ENCODE results near the gene MTRF1.

Gene MTRF1

GRCh38 chr13:41254902-41255301 lies 8.5 kb downstream of the MTRF1 start:
- H3K27me3 ChIP-seq (replicated peaks; ENCODE audit: control insufficient read depth, insufficient read depth, low read length, poor library complexity, severe bottlenecking) = no peaks in the 10 kb centered on the region
- H3K9me3 ChIP-seq (ENCODE audit: control insufficient read depth, low read length) = no peaks in the 10 kb centered on the region
- no peak overlapping the region for H3K27ac ChIP-seq (ENCODE audit: insufficient read depth, low read length, poor library complexity, severe bottlenecking)
- no peaks in the 10 kb centered on the region for H3K4me1 ChIP-seq (ENCODE audit: control insufficient read depth, insufficient read depth, low read length, poor library complexity, severe bottlenecking)
- peaks cover 30% of the 10 kb centered on the region for H3K36me3 ChIP-seq (ENCODE audit: control insufficient read depth, insufficient read depth, low read length)
- DNase-seq = no peak
- no peak overlapping the region for H3K4me3 ChIP-seq (ENCODE audit: insufficient read depth, low read depth, low read length, poor library complexity, severe bottlenecking)

- H3K4me1 ChIP-seq (ENCODE audit: control insufficient read depth, insufficient read depth, low read length, poor library complexity, severe bottlenecking) = no peaks in the 10 kb centered on the region
- H3K36me3 ChIP-seq (ENCODE audit: control insufficient read depth, insufficient read depth, low read length) = peaks cover 21% of the 10 kb centered on the region
- no peak overlapping the region for H3K4me3 ChIP-seq (ENCODE audit: insufficient read depth, low read depth, low read length, poor library complexity, severe bottlenecking)
- no peak overlapping the region for H3K27ac ChIP-seq (ENCODE audit: insufficient read depth, low read length, poor library complexity, severe bottlenecking)
- no peak for DNase-seq
- no peaks in the 10 kb centered on the region for H3K27me3 ChIP-seq (replicated peaks; ENCODE audit: control insufficient read depth, insufficient read depth, low read length, poor library complexity, severe bottlenecking)
- H3K9me3 ChIP-seq (ENCODE audit: control insufficient read depth, low read length) = no peaks in the 10 kb centered on the region
These were observed 12.4 kb downstream of the MTRF1 start for GRCh38 chr13:41250993-41251392.

GRCh38 chr13:41246969-41247680 lies 16.3 kb downstream of the MTRF1 start:
- no peak overlapping the region for H3K27ac ChIP-seq (ENCODE audit: insufficient read depth, low read length, poor library complexity, severe bottlenecking)
- H3K27me3 ChIP-seq (replicated peaks; ENCODE audit: control insufficient read depth, insufficient read depth, low read length, poor library complexity, severe bottlenecking) = no peaks in the 10 kb centered on the region
- H3K4me3 ChIP-seq (ENCODE audit: insufficient read depth, low read depth, low read length, poor library complexity, severe bottlenecking) = no peak overlapping the region
- no peaks in the 10 kb centered on the region for H3K9me3 ChIP-seq (ENCODE audit: control insufficient read depth, low read length)
- no peaks in the 10 kb centered on the region for H3K4me1 ChIP-seq (ENCODE audit: control insufficient read depth, insufficient read depth, low read length, poor library complexity, severe bottlenecking)
- DNase-seq = no peak
- peaks cover 5% of the 10 kb centered on the region for H3K36me3 ChIP-seq (ENCODE audit: control insufficient read depth, insufficient read depth, low read length)

- no peak for DNase-seq
- no peaks in the 10 kb centered on the region for H3K9me3 ChIP-seq (ENCODE audit: control insufficient read depth, low read length)
- peaks cover 5% of the 10 kb centered on the region for H3K36me3 ChIP-seq (ENCODE audit: control insufficient read depth, insufficient read depth, low read length)
These were observed 18.8 kb downstream of the MTRF1 start for GRCh38 chr13:41244556-41244955.

GRCh38 chr13:41241626-41242025 lies 21.8 kb downstream of the MTRF1 start:
- Histone ChIP-seq H3K9me3 (ENCODE audit: control insufficient read depth, low read length) (no peaks in the 10 kb centered on the region), H3K36me3 (ENCODE audit: control insufficient read depth, insufficient read depth, low read length) (no peaks in the 10 kb centered on the region), H3K27ac (ENCODE audit: insufficient read depth, low read length, poor library complexity, severe bottlenecking) (no peak overlapping the region), H3K4me3 (ENCODE audit: insufficient read depth, low read depth, low read length, poor library complexity, severe bottlenecking) (no peak overlapping the region), H3K4me1 (ENCODE audit: control insufficient read depth, insufficient read depth, low read length, poor library complexity, severe bottlenecking) (no peaks in the 10 kb centered on the region), H3K27me3 (replicated peaks; ENCODE audit: control insufficient read depth, insufficient read depth, low read length, poor library complexity, severe bottlenecking) (no peaks in the 10 kb centered on the region)
- DNase-seq = no peak

More at GRCh38 chr13:41244556-41244955, 18.8 kb downstream of the MTRF1 start:
- Histone ChIP-seq H3K27ac (ENCODE audit: insufficient read depth, low read length, poor library complexity, severe bottlenecking) (no peak overlapping the region), H3K4me1 (ENCODE audit: control insufficient read depth, insufficient read depth, low read length, poor library complexity, severe bottlenecking) (no peaks in the 10 kb centered on the region), H3K27me3 (replicated peaks; ENCODE audit: control insufficient read depth, insufficient read depth, low read length, poor library complexity, severe bottlenecking) (no peaks in the 10 kb centered on the region), H3K4me3 (ENCODE audit: insufficient read depth, low read depth, low read length, poor library complexity, severe bottlenecking) (no peak overlapping the region)

GRCh38 chr13:41236369-41236768 lies 27.0 kb downstream of the MTRF1 start:
- DNase-seq = no peak
- no peaks in the 10 kb centered on the region for H3K4me1 ChIP-seq (ENCODE audit: control insufficient read depth, insufficient read depth, low read length, poor library complexity, severe bottlenecking)
- H3K27me3 ChIP-seq (replicated peaks; ENCODE audit: control insufficient read depth, insufficient read depth, low read length, poor library complexity, severe bottlenecking) = no peaks in the 10 kb centered on the region
- H3K9me3 ChIP-seq (ENCODE audit: control insufficient read depth, low read length) = no peaks in the 10 kb centered on the region
- no peak overlapping the region for H3K27ac ChIP-seq (ENCODE audit: insufficient read depth, low read length, poor library complexity, severe bottlenecking)
- H3K36me3 ChIP-seq (ENCODE audit: control insufficient read depth, insufficient read depth, low read length) = peaks cover 3% of the 10 kb centered on the region
- no peak overlapping the region for H3K4me3 ChIP-seq (ENCODE audit: insufficient read depth, low read depth, low read length, poor library complexity, severe bottlenecking)

- Histone ChIP-seq H3K4me1 (ENCODE audit: control insufficient read depth, insufficient read depth, low read length, poor library complexity, severe bottlenecking) (no peaks in the 10 kb centered on the region), H3K27ac (ENCODE audit: insufficient read depth, low read length, poor library complexity, severe bottlenecking) (no peak overlapping the region), H3K27me3 (replicated peaks; ENCODE audit: control insufficient read depth, insufficient read depth, low read length, poor library complexity, severe bottlenecking) (no peaks in the 10 kb centered on the region), H3K4me3 (ENCODE audit: insufficient read depth, low read depth, low read length, poor library complexity, severe bottlenecking) (no peak overlapping the region), H3K36me3 (ENCODE audit: control insufficient read depth, insufficient read depth, low read length) (peaks cover 8% of the 10 kb centered on the region), H3K9me3 (ENCODE audit: control insufficient read depth, low read length) (no peaks in the 10 kb centered on the region)
- no peak for DNase-seq
These were observed 30.5 kb downstream of the MTRF1 start for GRCh38 chr13:41232578-41233480.

GRCh38 chr13:41231786-41232185 lies 31.6 kb downstream of the MTRF1 start:
- H3K36me3 ChIP-seq (ENCODE audit: control insufficient read depth, insufficient read depth, low read length) = peaks cover 9% of the 10 kb centered on the region
- no peak overlapping the region for H3K4me3 ChIP-seq (ENCODE audit: insufficient read depth, low read depth, low read length, poor library complexity, severe bottlenecking)
- no peaks in the 10 kb centered on the region for H3K27me3 ChIP-seq (replicated peaks; ENCODE audit: control insufficient read depth, insufficient read depth, low read length, poor library complexity, severe bottlenecking)
- DNase-seq = no peak
- H3K9me3 ChIP-seq (ENCODE audit: control insufficient read depth, low read length) = no peaks in the 10 kb centered on the region
- no peaks in the 10 kb centered on the region for H3K4me1 ChIP-seq (ENCODE audit: control insufficient read depth, insufficient read depth, low read length, poor library complexity, severe bottlenecking)
- no peak overlapping the region for H3K27ac ChIP-seq (ENCODE audit: insufficient read depth, low read length, poor library complexity, severe bottlenecking)

- Histone ChIP-seq H3K36me3 (ENCODE audit: control insufficient read depth, insufficient read depth, low read length) (peaks cover 15% of the 10 kb centered on the region), H3K27ac (ENCODE audit: insufficient read depth, low read length, poor library complexity, severe bottlenecking) (no peak overlapping the region), H3K9me3 (ENCODE audit: control insufficient read depth, low read length) (no peaks in the 10 kb centered on the region), H3K27me3 (replicated peaks; ENCODE audit: control insufficient read depth, insufficient read depth, low read length, poor library complexity, severe bottlenecking) (no peaks in the 10 kb centered on the region), H3K4me1 (ENCODE audit: control insufficient read depth, insufficient read depth, low read length, poor library complexity, severe bottlenecking) (no peaks in the 10 kb centered on the region), H3K4me3 (ENCODE audit: insufficient read depth, low read depth, low read length, poor library complexity, severe bottlenecking) (no peak overlapping the region)
- no peak for DNase-seq
These were observed 32.2 kb downstream of the MTRF1 start for GRCh38 chr13:41231025-41231677.

- Histone ChIP-seq H3K27ac (ENCODE audit: insufficient read depth, low read length, poor library complexity, severe bottlenecking) (no peak overlapping the region), H3K9me3 (ENCODE audit: control insufficient read depth, low read length) (no peaks in the 10 kb centered on the region), H3K27me3 (replicated peaks; ENCODE audit: control insufficient read depth, insufficient read depth, low read length, poor library complexity, severe bottlenecking) (no peaks in the 10 kb centered on the region), H3K4me1 (ENCODE audit: control insufficient read depth, insufficient read depth, low read length, poor library complexity, severe bottlenecking) (no peaks in the 10 kb centered on the region), H3K4me3 (ENCODE audit: insufficient read depth, low read depth, low read length, poor library complexity, severe bottlenecking) (no peak overlapping the region), H3K36me3 (ENCODE audit: control insufficient read depth, insufficient read depth, low read length) (peaks cover 17% of the 10 kb centered on the region)
- no peak for DNase-seq
These were observed 34.0 kb downstream of the MTRF1 start for GRCh38 chr13:41229356-41229755.
